GM21576 (cell line): Measurements from ENCODE around the gene HYAL3.
"Not testable (repeated sequence)": the region's sequence is repeated elsewhere in the genome, so short reads cannot be mapped to it uniquely, and the experiment has no call there.

Experiments used
- ATAC-seq: cut with Tn5 transposase; IDR thresholded peaks from one replicate; pipeline ENCODE4 v1.9.1; 2021; ENCODE audit warnings: mild to moderate bottlenecking, moderate library complexity; ENCODE audit not compliant: unreplicated experiment

The HYAL3 gene

DNA sequence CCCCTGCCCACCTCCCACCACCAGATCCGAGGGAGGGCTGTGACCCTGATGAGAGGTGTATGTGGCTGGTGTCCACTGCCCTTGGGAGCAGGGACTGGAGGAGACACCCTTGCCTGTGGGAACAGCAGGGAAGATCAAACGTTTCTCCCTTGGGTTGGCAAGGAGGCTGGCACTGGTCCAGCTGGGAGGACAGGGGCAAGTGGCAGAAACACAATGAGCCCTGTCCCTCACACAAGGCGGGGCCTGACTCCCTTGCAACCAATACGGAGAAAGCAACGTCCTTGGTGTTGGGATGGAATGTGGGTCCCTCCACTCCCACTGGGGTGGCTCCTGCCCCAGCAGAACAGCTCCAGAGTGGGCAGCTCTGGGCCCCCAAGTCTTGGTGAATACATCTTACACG is 18.1 kb upstream of the HYAL3 start:
- no peak for ATAC-seq

DNA sequence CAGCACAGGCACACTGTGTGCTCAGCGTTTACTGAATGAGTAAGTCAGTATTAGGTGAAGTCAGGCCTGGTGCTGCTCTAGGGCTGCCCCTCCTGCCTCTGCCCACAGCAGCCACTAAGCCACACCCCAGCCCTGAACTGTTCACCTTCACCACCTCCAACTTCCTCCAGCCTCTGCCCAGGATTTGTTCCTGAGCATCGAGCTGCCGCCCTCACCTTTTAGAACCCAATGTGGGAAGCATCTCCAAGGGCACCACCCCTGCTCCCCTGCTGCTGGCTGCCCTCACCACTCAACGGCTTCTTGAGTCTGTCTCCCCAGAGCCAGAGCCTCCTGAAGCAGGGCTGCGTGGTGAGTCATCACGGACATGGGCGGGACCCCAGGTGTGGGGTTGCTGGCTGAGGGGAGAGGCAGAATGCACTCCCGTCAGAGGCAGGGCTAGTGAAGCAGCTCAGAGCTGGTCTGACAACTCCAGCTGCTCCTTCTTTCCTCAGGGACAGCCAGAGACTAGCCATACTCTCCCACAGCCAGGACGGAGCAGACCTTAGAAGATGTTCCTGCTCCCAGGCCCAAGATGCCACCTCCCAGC is 17.5 kb upstream of the HYAL3 start:
- no peak for ATAC-seq

DNA sequence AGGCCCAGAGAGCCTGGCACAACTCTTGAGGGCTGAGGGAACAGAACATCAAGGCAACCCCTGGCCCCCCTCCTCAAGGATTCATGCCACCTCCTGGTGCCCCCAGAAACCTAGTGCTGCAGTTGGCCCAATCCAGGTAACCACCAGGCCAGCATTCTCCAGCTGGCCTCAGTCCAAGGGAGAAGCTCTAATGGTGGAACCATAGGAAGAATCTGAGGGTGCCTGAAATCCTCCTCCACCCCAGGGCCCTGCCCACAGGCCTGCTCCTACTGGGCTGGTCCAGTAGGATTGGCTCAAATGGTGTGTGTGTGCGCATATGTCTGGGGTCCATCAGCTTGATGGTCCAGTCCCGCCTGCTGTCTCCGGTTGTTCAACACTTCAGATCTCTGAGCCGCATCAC is 15.6 kb upstream of the HYAL3 start:
- no peak for ATAC-seq

DNA sequence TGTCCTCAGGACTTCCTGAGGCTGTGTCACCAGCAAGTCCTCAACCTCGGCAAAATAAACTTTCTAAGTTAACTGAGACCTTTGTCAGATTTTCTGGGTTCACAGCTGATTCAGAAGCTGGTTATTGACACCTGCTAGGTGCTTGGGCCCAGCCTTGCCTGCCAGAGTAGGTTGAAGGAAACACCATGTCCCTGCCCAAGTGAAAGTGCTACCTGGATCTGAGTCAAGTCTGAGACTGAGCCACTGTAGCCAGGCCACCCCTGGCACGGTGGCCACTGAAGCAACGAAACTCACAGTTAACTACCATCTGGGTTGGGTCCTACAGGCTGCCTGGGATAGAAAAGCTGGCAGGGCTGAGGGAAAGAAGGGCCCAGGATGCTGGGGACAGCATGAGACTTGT is 15.1 kb upstream of the HYAL3 start:
- ATAC-seq = no peak

DNA sequence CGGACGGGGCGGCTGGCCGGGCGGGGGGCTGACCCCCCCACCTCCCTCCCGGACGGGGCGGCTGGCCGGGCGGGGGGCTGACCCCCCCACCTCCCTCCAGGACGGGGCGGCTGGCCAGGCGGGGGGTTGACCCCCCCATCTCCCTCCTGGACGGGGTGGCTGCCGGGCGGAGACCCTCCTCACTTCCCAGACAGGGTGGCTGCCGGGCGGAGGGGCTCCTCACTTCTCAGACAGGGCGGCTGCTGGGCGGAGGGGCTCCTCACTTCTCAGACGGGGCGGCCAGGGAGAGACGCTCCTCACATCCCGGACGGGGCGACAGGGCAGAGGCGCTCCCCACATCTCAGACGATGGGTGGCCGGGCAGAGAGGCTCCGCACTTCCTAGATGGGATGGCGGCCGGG is 12.8 kb upstream of the HYAL3 start:
- not testable (repeated sequence) for ATAC-seq

DNA sequence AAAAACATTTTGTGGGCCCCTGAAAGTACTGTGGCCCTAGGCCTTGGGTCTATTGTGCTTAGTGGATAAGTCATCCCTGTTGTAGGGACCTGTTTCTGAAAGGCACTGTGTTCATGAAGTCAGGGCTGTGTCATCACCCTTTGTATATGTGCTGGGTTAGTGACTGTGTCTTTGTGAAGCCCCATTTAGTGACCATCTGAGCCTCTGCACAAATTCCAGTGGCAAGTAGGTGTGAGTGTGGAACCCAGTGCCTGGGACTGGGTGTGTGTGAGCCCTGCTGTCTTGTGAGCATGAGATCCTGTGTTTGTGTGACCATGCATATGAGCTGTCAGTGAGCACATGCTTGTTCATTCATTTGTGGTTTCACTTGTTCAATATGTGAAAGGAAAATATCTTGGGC is 5.4 kb upstream of the HYAL3 start:
- ATAC-seq = no peak

DNA sequence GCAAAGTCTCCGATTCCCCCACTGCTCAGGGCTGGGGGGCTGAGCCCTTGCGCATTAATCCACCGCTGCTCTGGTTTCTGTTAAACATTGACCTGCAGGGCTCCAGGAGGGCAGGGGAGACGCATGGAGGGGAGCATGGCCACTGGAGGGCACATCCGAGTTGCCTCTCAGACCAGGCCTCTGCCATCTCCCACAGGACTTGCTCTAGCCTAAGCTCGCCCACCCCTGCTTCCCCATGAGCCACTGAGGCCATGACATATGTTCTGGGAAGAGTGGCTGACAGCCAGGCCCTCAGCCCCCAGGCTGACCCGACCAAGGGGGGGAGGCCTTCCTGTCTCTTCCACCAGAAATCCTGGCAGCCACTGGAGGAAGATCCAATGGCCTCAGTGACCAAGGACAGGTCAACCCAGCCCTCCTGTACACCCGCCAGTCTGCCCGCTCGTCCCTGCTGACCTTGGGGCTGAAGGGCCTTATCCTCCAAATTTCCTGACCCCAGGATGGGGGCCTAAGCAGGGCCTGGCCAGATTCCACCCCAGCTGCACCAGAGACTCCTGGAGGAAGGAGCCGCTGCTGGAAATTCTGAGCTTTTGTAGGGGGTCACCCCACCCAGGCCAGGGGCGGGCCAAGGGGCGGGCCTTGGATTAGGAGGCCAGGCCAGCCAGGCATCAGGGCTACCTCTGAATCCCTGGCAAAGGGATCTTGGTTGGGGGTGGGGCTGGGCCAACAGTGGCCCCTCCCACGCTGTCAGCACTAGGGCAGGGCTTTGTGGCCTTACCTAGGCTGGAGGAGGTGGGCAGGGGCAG is 4.0 kb upstream of the HYAL3 start, which contains the start of gene HYAL1:
TSS of gene HYAL1 (minus strand) at position 562 of the 803 bp plus-strand sequence. CDS start 618 bp downstream, outside the sequence.
- ATAC-seq = no peak

DNA sequence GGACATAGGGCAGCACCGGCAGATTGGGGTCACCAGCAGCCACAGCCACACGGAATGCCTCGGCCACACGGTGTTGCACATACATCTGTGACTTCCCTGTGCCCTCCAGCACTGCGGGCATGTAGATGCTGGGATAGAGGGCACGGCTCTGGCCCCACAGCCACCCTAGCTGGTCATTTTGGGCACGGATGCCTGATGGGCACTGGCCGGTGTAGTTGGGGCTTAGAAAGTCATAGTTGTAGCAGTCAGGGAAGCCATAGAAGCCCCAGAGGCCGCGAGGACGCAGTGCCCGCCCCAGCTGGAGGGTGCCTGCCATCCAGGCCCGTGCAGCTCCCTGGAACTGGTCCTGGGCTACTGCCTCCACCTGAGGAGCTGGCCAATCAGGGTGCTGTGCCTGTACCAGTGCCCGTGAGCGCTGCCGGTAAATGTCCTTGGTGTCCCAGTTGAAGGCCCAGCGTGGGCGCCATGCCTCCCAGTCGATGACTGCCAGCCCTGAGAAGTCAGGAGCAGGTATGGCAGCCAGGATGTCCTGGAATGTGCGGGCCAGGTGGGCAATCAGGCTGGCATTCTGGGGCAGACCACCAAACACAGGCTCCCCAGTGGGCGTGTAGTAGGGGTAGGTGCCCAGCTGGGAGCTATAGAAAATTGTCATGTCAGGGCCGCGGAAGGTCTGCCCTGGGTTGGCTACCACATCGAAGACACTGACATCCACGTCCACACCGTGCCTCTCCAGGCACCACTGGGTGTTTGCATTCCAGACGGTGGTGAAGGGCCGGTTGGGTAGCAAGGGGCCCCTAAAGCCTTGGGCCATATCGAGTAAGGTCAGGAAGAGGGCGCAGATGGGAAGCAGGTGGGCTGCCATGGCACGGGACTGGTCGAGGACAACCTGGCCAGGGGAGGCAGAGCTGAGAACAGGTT is 3.1 kb upstream of the HYAL3 start:
- ATAC-seq = no peak

DNA sequence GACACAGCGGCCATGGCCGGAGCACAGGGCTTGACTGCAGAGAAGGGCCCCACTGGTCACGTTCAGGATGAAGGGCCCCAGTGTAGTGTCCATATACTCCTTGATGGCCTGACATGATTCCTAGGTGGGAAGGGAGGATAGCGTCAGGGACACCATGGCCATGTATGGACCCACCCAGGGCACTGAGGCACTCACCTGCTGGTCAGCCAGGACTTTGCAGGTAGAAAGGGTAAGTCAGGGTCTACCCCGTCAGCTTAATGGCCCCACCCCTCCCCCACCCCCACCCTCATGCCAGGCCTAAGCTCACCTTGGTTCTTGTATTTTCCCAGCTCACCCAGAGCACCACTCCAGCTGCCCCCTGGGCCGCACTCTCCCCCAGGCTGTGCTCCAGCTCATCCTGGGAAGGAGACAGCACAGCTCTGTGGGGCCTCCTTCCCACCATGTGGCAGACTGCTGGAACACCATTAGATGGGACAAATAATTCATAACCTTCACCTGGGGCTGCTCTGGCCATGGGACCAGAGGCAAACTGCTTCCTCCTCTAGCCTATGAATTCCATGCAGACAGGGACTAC is 1.6 kb upstream of the HYAL3 start:
- ATAC-seq = no peak

DNA sequence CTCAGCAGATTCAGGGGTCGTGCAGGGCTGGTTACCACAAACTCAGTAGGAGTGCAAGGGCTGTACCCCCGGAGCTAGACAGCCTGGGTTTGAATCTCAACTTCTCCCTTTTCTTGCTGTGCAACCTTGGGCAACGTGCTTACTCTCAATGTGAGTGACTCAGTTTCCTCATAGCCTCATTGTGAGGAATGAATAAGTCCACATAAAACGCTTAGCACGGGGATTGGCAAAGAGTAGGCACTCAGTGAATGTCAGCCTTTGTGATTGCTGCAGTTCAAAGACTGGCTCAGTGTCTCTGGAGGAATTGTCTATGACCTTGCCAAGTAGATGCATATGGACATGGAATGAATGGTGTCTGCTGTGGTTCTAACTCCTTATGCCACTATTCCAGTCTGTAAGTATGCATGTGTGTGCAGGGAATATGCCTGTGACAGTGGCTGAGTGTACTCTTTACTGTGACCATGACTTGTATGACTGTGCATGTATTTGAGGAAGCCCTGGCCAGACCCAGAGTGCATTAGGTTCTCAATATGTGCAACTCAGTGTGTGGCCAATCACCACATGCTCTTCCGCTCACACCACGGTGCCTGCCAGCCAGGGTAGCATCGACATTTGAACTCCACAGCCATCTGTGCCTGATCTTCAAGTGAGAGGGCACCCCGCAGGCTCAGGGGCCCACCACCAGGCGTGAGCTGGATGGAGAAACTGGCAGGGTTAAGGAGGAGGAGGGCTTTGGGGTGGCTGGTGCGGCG is 900 bp upstream of the HYAL3 start:
- no peak for ATAC-seq

DNA sequence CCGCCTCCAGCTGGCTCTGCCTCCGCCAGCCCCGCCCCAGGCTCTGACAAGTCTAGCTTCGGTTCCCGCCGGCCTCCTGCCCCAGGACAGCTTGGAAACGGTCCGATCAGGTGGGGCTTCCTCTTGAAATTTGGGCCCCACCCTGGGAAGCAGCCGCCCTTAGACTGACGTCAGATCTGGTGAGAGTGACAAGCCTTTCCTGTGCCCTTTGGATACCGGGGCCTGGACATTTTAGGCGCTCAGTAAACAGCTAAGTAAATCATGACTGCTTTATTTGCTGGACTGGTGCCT is 378 bp upstream of the HYAL3 start:
- ATAC-seq = no peak

DNA sequence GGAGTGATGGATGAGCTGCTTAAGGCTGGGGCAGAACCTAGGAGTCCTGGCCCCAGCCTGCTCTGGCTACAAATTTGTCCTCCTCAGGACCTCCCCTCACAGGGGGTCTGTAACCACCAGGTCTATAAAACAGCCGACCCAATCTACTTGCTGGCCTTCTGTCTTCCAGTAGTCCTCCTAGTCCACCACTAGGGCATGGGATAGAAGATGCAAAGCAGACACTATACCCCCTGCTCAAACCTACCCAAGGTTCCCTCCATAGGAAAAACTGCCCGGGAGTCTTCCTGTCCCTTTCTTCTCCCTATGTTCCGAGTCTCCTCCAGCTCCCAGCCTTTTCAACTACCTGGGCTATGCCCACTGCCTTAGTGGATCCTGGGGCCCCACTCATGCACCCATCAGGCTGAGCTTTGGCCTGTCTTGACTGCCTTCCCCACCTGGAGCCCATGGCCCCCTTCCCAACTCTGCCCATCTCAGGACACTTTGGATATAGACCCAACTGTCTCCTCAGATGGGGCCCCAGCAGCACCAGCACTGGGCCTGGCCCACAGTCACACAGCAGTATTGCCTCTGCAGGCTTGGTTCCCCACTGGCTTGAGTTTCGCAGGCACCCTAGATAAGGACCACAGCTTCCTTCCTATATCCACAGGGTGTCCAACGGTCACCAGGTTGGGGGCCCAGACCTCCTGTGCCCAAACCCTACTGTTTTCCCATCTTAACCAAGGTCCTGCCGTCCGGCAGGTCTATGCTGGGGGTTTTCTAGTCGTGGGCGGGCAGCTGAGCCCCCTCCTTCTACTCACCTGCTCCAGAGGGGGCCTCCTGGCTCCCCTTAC is 1.1 kb downstream of the HYAL3 start:
- ATAC-seq = no peak

DNA sequence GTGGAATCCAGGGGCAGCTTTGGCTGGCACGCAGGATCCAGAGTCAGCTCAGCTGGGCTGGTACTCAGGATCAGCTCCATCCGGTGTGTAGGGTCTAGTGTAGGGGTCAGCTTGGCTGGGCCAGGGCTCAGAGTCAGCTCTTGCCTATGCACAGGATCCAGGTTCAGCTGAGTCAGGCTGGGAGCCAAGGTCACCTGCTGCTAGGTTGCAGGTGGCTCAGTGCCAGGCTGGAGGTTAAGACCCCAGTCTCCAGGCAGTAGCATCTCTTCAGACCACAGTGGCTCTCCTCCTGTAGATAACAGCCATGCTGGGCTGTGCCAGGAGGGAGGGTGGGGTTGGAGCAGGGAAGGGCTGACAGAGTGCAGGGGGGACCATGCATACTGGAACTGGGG is 1.8 kb downstream of the HYAL3 start:
- ATAC-seq = no peak

DNA sequence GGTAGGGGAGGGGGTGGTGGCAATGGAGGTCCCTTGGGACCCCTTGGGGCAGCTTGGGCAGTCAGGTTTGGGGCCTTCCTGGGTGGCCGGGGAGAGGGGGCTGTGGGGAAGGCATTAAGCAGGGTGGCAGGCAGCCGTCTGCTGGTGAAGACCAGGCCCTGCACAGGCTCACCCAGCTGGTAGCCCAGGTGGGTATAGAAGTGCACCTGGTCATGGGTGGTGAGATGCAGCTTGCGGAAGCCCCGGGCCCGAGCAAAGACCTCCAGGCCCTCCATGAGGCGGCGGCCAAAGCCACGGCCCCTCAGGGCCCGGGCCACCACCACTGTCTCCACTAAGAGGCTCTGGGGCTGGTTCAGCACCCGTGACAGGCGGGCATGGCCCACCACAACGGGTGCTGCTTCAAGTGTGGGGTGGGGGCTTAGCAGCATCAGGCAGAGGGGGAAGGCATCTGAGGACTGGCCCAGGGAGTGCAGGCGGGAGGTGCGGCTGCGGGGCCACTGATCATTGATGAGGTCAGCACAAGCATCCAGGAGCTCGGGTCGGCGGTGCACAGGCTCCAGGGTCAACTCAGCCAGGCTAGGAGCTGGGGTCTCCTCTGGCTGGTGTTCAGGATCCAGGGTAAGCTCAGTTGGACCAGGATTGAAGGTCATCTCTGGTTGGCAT is 2.4 kb downstream of the HYAL3 start:
- ATAC-seq = no peak

DNA sequence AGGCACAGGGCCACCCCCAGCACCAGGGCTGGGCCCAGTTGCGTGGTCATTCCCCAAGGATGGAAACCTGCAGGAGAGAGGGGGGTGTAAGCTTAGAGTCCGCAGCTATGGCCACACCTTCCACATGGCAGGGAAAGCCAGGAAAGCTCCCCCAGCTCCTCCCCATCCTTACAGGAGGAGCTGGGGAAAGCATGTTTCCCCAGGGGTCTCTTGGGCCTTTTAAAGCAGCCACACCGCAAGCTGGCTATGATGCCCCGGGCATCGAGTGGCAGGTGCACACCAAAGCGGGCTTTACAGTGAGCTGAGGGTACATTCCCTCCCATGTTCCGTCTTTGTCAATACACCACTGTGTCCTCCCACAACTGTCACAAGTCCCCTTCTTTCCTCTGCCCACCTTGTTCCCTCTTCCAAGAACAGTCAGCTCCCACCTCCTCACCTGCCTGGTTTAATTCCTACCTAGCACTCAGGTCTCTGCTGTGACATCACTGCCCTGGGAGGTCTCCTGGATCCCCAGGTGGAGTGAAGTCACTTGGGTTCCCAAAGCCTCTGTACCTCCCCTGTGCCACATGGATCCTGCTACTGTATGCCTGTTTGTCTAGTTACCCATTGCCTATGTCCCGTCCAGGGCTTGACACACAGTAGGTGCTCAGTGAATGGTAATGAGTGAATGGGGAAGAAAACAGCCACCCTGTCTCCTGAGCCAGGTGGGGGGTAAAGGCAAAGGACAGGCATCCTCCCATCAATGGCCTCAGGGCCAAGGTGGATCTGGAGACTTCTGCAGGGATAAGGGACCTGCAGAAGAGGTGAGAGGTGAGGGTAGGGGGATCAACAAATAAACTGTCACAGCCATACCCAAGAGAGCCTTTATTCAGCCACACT is 3.4 kb downstream of the HYAL3 start:
- no peak for ATAC-seq

DNA sequence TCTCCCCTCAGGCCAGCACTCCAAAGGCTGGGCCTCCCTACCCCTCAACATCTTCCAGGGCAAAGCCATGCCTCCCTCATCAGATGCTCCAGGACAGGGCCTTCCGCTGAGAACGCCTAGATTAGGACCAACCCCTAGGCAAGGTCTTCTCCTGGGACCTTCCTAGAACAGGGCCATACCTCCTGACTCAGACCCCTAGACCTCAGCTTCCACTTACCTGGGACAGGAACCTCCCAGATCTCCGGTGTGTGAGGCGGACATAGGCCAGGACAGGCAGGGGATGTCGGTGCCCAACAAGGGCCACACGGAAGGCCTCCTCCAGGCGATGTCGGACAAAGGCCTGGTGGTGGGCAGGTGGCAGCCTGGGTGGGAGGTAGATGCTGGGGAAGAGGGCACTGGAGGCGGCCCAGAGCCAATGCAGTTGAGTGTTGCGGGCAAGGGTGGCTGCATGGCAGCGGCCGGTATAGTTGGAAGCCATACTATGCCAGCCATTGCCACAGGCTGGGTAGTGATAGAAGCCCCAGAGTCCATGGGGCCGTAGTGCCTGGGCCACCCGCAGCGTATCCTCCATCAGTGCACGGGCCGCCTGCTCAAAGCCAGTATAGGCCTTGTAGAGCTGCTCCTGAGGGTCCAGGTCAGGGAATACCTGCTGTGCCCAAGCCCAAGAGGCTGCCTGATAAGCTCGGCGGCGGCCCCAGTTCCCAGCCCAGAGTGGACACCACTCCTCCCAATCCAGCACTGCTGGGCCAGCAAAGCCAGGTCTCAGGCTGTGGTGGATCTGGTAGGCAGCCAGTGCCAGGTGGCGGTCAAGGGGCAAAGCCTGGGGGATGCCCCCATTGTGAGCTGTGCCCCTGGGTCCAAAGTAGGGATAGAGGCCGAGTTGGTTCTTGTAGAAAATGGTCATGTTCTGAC is 4.5 kb downstream of the HYAL3 start:
- ATAC-seq = no peak

DNA sequence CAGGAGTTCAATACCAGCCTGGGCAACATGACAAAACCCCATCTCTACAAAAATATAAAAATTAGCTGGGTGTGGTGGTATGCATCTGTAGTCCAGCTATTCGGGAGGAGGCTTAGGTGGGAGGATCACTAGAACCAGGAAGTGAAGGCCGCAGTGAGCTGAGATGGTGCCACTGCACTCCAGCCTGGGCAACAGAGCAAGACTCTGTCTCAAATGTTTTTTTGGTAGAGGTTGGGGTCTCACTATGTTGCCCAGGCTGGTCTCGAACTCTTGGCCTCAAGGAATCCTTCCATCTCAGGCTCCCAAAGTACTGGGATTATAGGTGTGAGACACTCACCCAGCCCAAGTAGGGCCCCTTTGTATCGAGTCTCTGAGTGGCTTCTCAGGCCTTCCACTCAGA is 5.1 kb downstream of the HYAL3 start:
- no peak for ATAC-seq
